HepG2 (cell line): ENCODE results near the gene PTGR3.

Experiments
- FOXM1 ChIP-seq: sonication (generic); formaldehyde crosslinking; IDR thresholded peaks from 2 replicates; pipeline ENCODE4 v1.5.0; 2020; ENCODE audit warnings: missing genetic modification reagents
- JUND ChIP-seq: sonication (generic); formaldehyde crosslinking; IDR thresholded peaks from 2 replicates; pipeline ENCODE4 v1.8.0; 2022; ENCODE audit warnings: mild to moderate bottlenecking, missing genetic modification reagents
- KLF13 ChIP-seq: sonication (generic); formaldehyde crosslinking; IDR thresholded peaks from 2 replicates; pipeline ENCODE4 v1.4.0; 2020; ENCODE audit warnings: mild to moderate bottlenecking, missing genetic modification reagents
- ZBTB37 ChIP-seq: sonication (generic); formaldehyde crosslinking; IDR thresholded peaks from 2 replicates; pipeline ENCODE4 v1.4.0; 2020; ENCODE audit warnings: mild to moderate bottlenecking, missing genetic modification reagents
- ZNF501 ChIP-seq: sonication (generic); formaldehyde crosslinking; IDR thresholded peaks from 2 replicates; pipeline ENCODE4 v1.5.1; 2020; ENCODE audit warnings: mild to moderate bottlenecking, moderate library complexity, missing genetic modification reagents

- no peak for TF ChIP-seq FOXM1 (CRISPR knock-in tag)
- no peak for TF ChIP-seq ZNF501
- no peak for TF ChIP-seq ZBTB37 (CRISPR knock-in tag)
- no peak for TF ChIP-seq JUND (CRISPR knock-in tag)
- no peak for TF ChIP-seq KLF13
Measured at GRCh38 chr18:75169411-75169810, 39.5 kb downstream of the PTGR3 start.
